Measurements from ENCODE around the gene CHCHD4. TPM values are rescaled to one million over a fixed set of nuclear protein-coding genes. Genes with fewer than 3 reads are reported as not detected.

CHCHD4 gene
- total RNA-seq, 1 experiment from 2014 or later = 19.7 TPM

GRCh38 chr3:14150078-14150477, 25.4 kb upstream of the CHCHD4 start:
- DNase-seq (ENCODE audit: low read depth) = no peak

GRCh38 chr3:14148041-14148985, 23.6 kb upstream of the CHCHD4 start:
- DNase-seq (ENCODE audit: low read depth) = no peak

GRCh38 chr3:14147617-14148016, 22.9 kb upstream of the CHCHD4 start:
- no peak for DNase-seq (ENCODE audit: low read depth)

GRCh38 chr3:14147066-14147435, 22.4 kb upstream of the CHCHD4 start:
- DNase-seq (ENCODE audit: low read depth) = no peak

GRCh38 chr3:14146381-14147065, 21.9 kb upstream of the CHCHD4 start:
- DNase-seq (ENCODE audit: low read depth) = no peak

- no peak for DNase-seq (ENCODE audit: low read depth)
These were observed 21.2 kb upstream of the CHCHD4 start for GRCh38 chr3:14145670-14146380.

- no peak for DNase-seq (ENCODE audit: low read depth)
These were observed 20.6 kb upstream of the CHCHD4 start for GRCh38 chr3:14145236-14145635.

GRCh38 chr3:14144423-14145075, 19.9 kb upstream of the CHCHD4 start:
- peak; percentile 99 for DNase-seq (ENCODE audit: low read depth)

- peak; percentile 95 for DNase-seq (ENCODE audit: low read depth)
These were observed 18.9 kb upstream of the CHCHD4 start for GRCh38 chr3:14143271-14144225.

GRCh38 chr3:14142567-14143270, 18.0 kb upstream of the CHCHD4 start:
- peak; percentile 17 for DNase-seq (ENCODE audit: low read depth)

GRCh38 chr3:14141602-14142341, 17.1 kb upstream of the CHCHD4 start:
- DNase-seq (ENCODE audit: low read depth) = no peak

GRCh38 chr3:14141144-14141543, 16.5 kb upstream of the CHCHD4 start:
- no peak for DNase-seq (ENCODE audit: low read depth)

GRCh38 chr3:14140668-14141067, 16.0 kb upstream of the CHCHD4 start:
- DNase-seq (ENCODE audit: low read depth) = no peak

GRCh38 chr3:14139771-14140170, 15.1 kb upstream of the CHCHD4 start:
- no peak for DNase-seq (ENCODE audit: low read depth)

- no peak for DNase-seq (ENCODE audit: low read depth)
These were observed 14.4 kb upstream of the CHCHD4 start for GRCh38 chr3:14138878-14139655.

- DNase-seq (ENCODE audit: low read depth) = no peak
These were observed 13.6 kb upstream of the CHCHD4 start for GRCh38 chr3:14138109-14138877.

GRCh38 chr3:14137445-14137844, 12.8 kb upstream of the CHCHD4 start:
- no peak for DNase-seq (ENCODE audit: low read depth)

- peak; percentile 76 for DNase-seq (ENCODE audit: low read depth)
These were observed 12.3 kb upstream of the CHCHD4 start for GRCh38 chr3:14137004-14137403.
